Measurements from ENCODE around the gene ZNF275.

The ZNF275 gene

DNA sequence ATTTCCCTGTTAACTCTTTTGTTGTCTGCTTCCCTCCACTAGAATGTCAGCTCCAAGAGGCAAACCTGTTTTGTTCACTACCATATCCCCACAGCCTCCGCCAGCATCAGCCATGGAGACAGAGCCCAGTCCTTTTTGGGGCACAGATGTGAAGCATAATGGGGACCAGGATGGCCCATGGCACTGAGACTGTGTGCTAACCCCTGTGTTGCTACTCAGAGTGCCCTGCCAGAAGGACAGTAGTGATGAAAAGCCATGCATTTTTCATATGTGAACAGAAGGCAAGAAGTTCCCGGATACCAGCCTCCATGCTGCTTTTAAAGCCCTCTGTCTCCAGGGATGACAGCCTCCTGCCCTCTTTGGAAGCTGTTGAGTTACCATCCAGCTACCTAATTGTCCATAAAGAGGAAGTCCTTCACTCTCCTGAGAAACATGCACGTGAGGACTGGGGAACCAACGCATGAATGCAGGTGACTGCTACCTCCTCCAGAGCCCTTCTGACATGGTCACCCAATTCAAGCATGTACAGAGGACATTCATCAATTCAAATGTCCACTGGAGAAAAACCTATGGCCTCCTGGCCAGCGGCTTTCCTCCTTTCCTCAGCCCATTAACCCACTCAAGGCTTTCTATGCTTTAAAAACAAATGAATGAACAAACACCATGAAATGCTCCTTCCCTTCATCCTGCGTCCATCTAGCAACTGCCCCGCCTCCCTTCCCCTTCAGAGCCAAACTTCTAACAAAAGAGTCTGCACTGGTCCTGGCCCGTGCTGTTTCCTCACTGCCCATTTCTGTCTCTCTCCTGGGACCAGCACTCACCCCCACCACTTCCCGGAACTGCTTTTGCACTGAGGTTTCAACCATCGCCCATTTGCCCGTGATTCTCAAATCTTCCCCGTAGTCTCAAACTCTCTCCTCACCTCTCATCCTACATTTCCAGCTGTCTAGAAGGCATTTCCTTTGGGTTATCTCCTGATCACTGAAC is 30.4 kb upstream of the ZNF275 start:
- in situ Hi-C loops (cut with MboI; ENCODE audit: low pct_unique_long_range_greater_than_20kb, low sequenced_read_pairs, unreplicated experiment) = no loop called here
- DNase-seq (ENCODE audit: low spot score) = no peak
- TF ChIP-seq, protein P1, sequence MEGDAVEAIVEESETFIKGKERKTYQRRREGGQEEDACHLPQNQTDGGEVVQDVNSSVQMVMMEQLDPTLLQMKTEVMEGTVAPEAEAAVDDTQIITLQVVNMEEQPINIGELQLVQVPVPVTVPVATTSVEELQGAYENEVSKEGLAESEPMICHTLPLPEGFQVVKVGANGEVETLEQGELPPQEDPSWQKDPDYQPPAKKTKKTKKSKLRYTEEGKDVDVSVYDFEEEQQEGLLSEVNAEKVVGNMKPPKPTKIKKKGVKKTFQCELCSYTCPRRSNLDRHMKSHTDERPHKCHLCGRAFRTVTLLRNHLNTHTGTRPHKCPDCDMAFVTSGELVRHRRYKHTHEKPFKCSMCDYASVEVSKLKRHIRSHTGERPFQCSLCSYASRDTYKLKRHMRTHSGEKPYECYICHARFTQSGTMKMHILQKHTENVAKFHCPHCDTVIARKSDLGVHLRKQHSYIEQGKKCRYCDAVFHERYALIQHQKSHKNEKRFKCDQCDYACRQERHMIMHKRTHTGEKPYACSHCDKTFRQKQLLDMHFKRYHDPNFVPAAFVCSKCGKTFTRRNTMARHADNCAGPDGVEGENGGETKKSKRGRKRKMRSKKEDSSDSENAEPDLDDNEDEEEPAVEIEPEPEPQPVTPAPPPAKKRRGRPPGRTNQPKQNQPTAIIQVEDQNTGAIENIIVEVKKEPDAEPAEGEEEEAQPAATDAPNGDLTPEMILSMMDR (IDR thresholded peaks at IDR 0.05; ENCODE audit: extremely low read depth, insufficient read depth, missing control alignments) = no peak

DNA sequence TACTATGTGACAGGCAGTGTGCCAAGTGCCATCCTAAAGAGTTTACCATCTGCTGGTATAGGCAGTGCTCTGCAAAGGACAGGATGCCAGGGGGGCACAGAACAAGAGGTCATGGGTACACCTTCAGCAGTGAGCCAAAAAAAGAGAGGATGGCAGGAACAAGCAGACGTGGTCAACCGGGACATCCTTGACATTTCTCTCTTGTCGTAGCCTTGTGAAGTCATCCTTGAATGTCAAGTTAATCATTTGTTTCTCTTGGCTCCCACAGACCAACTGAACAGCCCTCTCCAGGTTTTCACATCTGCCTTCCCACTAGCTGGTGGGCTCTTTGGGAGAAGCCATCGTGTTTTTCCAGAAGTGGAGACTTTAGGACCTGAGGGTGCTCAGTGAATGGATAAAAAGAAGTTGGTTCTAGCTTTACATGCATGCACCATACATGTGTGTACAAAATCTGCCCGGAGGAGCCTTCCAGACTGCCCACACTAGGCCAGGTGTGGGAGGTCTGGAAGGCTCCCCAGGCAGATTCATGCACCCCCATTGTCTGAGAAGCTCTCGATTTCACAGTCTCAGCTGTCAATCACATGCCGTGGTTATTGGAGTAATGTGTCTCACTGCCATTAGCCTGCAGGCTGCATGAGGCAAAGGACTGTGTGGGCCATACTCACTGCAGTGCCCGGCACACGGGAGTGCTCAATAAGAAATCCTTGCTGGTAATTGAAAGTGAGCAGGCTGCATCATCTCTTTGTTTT is 28.8 kb upstream of the ZNF275 start:
- DNase-seq (ENCODE audit: low spot score) = no peak
- in situ Hi-C loops (cut with MboI; ENCODE audit: low pct_unique_long_range_greater_than_20kb, low sequenced_read_pairs, unreplicated experiment) = no loop called here
- TF ChIP-seq, protein P1 (IDR thresholded peaks at IDR 0.05; ENCODE audit: extremely low read depth, insufficient read depth, missing control alignments) = no peak

DNA sequence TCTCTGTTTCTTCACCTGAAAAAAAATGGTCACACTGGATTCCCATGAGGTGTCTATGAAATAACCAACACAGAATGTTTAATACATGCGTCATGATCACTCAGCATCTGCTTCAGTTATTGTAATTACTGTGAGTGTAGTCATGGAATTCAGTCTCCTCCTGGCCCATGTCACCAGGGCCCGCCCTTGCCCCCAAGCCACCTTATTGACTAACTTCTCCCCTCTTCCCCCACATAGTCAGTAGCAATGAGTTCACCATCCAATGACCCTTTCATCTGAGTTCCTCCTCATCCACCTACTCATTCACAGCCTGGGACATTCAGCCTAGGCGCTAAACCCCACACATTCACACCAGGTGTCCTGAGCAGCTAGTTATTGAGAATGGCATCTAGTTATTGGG is 28.0 kb upstream of the ZNF275 start:
- in situ Hi-C loops (cut with MboI; ENCODE audit: low pct_unique_long_range_greater_than_20kb, low sequenced_read_pairs, unreplicated experiment) = no loop called here

DNA sequence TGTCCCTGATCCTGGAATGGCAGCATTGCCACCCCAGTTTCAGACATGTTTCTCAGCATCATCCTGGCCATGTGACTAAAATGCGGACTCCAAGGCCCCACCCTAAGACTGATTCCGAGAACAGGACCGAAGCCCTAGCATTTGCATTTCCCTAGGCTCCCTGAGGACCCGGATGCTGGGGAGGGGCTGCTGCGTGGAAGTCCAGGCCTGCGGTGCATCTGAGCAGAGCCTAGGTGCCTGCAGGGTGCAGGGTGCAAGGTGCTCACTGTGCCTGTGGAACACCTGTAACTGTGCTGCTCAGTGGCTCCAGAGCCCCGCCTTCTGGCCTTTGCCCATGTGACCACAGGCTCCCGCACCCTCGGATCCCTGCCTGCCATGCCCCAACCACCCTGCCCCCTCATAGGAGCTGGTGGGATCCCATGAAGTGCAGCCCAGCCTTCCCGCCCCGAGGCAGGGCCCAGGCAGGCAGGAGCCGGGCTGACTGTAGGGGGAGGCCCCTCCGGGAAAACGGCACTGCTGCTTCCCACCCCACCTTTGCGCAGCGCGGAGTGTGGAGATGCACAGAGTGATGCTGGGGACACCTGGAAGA is 27.3 kb upstream of the ZNF275 start:
- in situ Hi-C loops (cut with MboI; ENCODE audit: low pct_unique_long_range_greater_than_20kb, low sequenced_read_pairs, unreplicated experiment) = no loop called here
- DNase-seq (ENCODE audit: low spot score) = no peak
- TF ChIP-seq, protein P1 (IDR thresholded peaks at IDR 0.05; ENCODE audit: extremely low read depth, insufficient read depth, missing control alignments) = no peak

More for the DNA sequence above, 28.0 kb upstream of the ZNF275 start:
- TF ChIP-seq, protein P1 (IDR thresholded peaks at IDR 0.05; ENCODE audit: extremely low read depth, insufficient read depth, missing control alignments) = no peak
- DNase-seq (ENCODE audit: low spot score) = no peak

DNA sequence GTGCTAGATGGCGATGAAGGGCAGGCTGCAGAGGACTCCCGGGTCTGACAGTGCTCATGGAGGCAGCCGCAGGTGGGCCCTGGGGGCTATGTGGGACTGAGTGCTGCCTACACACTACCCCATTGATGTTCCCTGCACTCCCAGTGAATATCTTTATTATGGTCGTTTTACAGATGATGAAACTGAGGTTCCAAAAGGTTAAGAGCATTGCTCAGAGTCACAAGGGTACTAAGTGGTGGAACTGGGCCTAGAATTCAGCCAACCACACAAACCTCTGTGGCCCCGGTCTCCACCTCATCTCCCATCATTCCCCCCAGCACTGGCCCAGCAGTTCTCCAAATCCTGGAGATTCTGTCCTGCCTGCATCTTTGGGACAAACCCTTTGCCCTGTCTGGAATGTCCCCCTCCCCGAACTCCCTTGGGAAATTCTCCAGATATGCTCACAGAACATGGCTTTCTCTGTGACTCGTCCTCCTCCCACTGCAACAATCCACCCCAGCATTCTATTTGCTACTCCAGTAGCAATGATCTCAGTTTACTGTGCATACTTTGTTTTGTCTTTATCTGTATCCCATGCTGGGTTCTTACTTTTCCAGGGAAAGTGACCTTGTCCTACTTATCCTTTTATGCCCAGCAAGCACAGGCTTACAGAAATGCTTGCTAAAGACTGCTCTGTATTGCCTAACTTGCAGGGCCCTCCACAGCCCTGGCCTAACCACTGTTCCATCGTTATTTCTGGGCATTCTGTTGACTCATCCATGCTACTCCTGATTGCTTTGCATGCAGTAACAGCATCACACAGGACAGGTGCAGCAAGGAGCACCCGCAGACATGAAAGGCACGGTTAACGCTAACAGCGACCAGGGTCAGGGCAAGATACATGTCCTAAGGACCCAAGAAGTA is 26.4 kb upstream of the ZNF275 start:
- TF ChIP-seq, protein P1 (IDR thresholded peaks at IDR 0.05; ENCODE audit: extremely low read depth, insufficient read depth, missing control alignments) = no peak
- in situ Hi-C loops (cut with MboI; ENCODE audit: low pct_unique_long_range_greater_than_20kb, low sequenced_read_pairs, unreplicated experiment) = no loop called here
- no peak for DNase-seq (ENCODE audit: low spot score)

Measured in GM13977 (cell line).